ENCODE data around the gene KRT2.

KRT2 gene

DNA sequence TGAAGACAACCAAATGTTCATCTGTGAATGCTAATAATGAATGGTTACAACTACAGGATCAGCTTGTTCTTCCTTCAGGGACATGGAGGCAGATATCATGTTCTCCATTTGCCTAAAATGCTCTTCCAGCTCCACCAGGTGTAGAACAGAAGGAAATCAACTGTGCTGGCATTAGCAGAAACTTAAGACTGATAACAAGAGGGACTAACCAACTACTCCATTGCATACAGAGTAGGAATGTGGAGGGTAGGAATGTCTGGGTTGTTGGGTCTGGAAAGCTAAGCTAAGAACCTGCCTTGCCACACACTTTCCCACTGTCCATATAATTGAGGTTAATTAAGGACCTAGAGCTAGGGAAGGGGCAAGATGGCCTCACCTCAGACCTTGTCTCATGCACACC is 11.4 kb upstream of the KRT2 start:
- TF ChIP-seq SUZ12 (IDR thresholded peaks at IDR 0.05; ENCODE audit: extremely low read depth, insufficient read depth, insufficient read length) = no peak
- no peak for TF ChIP-seq YY1 (IDR thresholded peaks at IDR 0.05; ENCODE audit: insufficient read depth, insufficient read length)
- TF ChIP-seq ZNF274 (IDR thresholded peaks at IDR 0.05; ENCODE audit: low read depth, low read length) = no peak
- no peaks in the 10 kb centered on the region for H3K36me3 ChIP-seq (ENCODE audit: insufficient read depth, insufficient read length, low read length)
- H3K4me1 ChIP-seq (ENCODE audit: insufficient read depth, insufficient read length) = no peaks in the 10 kb centered on the region
- no peak overlapping the region for H3K4me3 ChIP-seq (ENCODE audit: insufficient read length, low read depth)
- no peaks in the 10 kb centered on the region for H3K27me3 ChIP-seq (ENCODE audit: insufficient read depth, insufficient read length)
- no peak for DNase-seq (ENCODE audit: low read depth, low spot score)
- H3K9ac ChIP-seq (ENCODE audit: insufficient read length, low read depth) = no peak overlapping the region
- H3K9me3 ChIP-seq (ENCODE audit: insufficient read depth, low read length) = no peaks in the 10 kb centered on the region

- no peak for DNase-seq (ENCODE audit: low read depth, low spot score)
- Histone ChIP-seq H3K27me3 (ENCODE audit: insufficient read depth, insufficient read length) (no peaks in the 10 kb centered on the region), H3K9ac (ENCODE audit: insufficient read length, low read depth) (no peak overlapping the region), H3K4me3 (ENCODE audit: insufficient read length, low read depth) (no peak overlapping the region), H3K9me3 (ENCODE audit: insufficient read depth, low read length) (no peaks in the 10 kb centered on the region), H3K36me3 (ENCODE audit: insufficient read depth, insufficient read length, low read length) (no peaks in the 10 kb centered on the region), H3K4me1 (ENCODE audit: insufficient read depth, insufficient read length) (no peaks in the 10 kb centered on the region)
- no peak for TF ChIP-seq ZNF274 (IDR thresholded peaks at IDR 0.05; ENCODE audit: low read depth, low read length)
- no peak for TF ChIP-seq SUZ12 (IDR thresholded peaks at IDR 0.05; ENCODE audit: extremely low read depth, insufficient read depth, insufficient read length)
- no peak for TF ChIP-seq YY1 (IDR thresholded peaks at IDR 0.05; ENCODE audit: insufficient read depth, insufficient read length)
Measured at GRCh38 chr12:52662918-52663229, 10.9 kb upstream of the KRT2 start.

- H3K36me3 ChIP-seq (ENCODE audit: insufficient read depth, insufficient read length, low read length) = no peaks in the 10 kb centered on the region
- H3K4me3 ChIP-seq (ENCODE audit: insufficient read length, low read depth) = no peak overlapping the region
- no peaks in the 10 kb centered on the region for H3K4me1 ChIP-seq (ENCODE audit: insufficient read depth, insufficient read length)
- H3K9ac ChIP-seq (ENCODE audit: insufficient read length, low read depth) = no peak overlapping the region
- TF ChIP-seq ZNF274 (IDR thresholded peaks at IDR 0.05; ENCODE audit: low read depth, low read length) (no peak), SUZ12 (IDR thresholded peaks at IDR 0.05; ENCODE audit: extremely low read depth, insufficient read depth, insufficient read length) (no peak), YY1 (IDR thresholded peaks at IDR 0.05; ENCODE audit: insufficient read depth, insufficient read length) (no peak)
- no peak for DNase-seq (ENCODE audit: low read depth, low spot score)
- no peaks in the 10 kb centered on the region for H3K9me3 ChIP-seq (ENCODE audit: insufficient read depth, low read length)
- no peaks in the 10 kb centered on the region for H3K27me3 ChIP-seq (ENCODE audit: insufficient read depth, insufficient read length)
Measured at GRCh38 chr12:52662093-52662917, 10.3 kb upstream of the KRT2 start.

DNA sequence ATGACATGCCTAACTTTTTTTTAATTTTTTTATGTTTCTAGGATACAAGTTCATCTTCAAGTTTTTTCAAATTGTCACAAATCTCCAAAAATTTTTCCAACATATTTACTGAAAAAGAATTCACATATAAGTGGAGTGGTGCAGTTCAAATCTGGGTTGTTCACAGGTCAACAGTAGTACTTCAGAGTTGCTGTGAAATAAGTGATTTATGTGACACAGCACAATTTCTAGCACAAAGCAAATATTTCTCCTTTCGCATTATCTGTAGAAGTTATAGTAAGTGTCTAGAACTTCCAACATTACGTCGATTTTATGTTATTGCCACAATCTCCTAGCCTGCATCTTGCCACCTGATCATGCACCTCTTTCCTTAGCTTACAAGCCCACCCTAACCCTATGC is 9.7 kb upstream of the KRT2 start:
- H3K36me3 ChIP-seq (ENCODE audit: insufficient read depth, insufficient read length, low read length) = no peaks in the 10 kb centered on the region
- H3K27me3 ChIP-seq (ENCODE audit: insufficient read depth, insufficient read length) = no peaks in the 10 kb centered on the region
- no peak for DNase-seq (ENCODE audit: low read depth, low spot score)
- TF ChIP-seq YY1 (IDR thresholded peaks at IDR 0.05; ENCODE audit: insufficient read depth, insufficient read length) (no peak), SUZ12 (IDR thresholded peaks at IDR 0.05; ENCODE audit: extremely low read depth, insufficient read depth, insufficient read length) (no peak), ZNF274 (IDR thresholded peaks at IDR 0.05; ENCODE audit: low read depth, low read length) (no peak)
- H3K4me3 ChIP-seq (ENCODE audit: insufficient read length, low read depth) = no peak overlapping the region
- H3K9ac ChIP-seq (ENCODE audit: insufficient read length, low read depth) = no peak overlapping the region
- no peaks in the 10 kb centered on the region for H3K9me3 ChIP-seq (ENCODE audit: insufficient read depth, low read length)
- no peaks in the 10 kb centered on the region for H3K4me1 ChIP-seq (ENCODE audit: insufficient read depth, insufficient read length)

DNA sequence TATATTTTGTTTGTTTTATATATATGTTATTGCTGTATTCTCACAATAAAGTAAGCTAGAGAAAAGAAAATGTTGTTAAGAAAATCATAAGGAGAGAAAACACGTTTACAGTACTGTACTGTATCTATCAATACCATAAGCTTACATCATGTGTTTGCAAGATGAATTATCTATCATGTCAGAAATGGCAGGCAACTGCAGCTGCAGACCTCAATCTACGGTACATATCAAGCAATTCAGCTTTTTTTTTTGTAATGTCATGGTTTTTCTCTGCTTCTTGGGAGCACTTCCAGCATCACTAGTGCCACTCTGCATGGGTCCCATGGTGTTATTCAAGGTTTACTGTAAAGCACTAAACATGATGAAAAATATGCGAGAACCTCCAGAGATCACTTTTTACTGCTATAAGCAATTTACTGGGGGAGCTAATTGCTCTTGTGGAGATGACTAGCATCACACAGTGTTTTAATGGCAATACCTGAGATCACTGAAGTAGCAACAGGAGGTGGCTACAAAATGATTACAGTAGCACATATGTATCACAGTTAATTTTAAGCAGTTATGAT is 9.0 kb upstream of the KRT2 start:
- no peak for TF ChIP-seq ZNF274 (IDR thresholded peaks at IDR 0.05; ENCODE audit: low read depth, low read length)
- TF ChIP-seq YY1 (IDR thresholded peaks at IDR 0.05; ENCODE audit: insufficient read depth, insufficient read length) = no peak
- no peak for TF ChIP-seq SUZ12 (IDR thresholded peaks at IDR 0.05; ENCODE audit: extremely low read depth, insufficient read depth, insufficient read length)
- no peaks in the 10 kb centered on the region for H3K36me3 ChIP-seq (ENCODE audit: insufficient read depth, insufficient read length, low read length)
- H3K4me1 ChIP-seq (ENCODE audit: insufficient read depth, insufficient read length) = peaks cover under 1% of the 10 kb centered on the region
- H3K9me3 ChIP-seq (ENCODE audit: insufficient read depth, low read length) = no peaks in the 10 kb centered on the region
- H3K9ac ChIP-seq (ENCODE audit: insufficient read length, low read depth) = no peak overlapping the region
- no peak overlapping the region for H3K4me3 ChIP-seq (ENCODE audit: insufficient read length, low read depth)
- H3K27me3 ChIP-seq (ENCODE audit: insufficient read depth, insufficient read length) = no peaks in the 10 kb centered on the region
- DNase-seq (ENCODE audit: low read depth, low spot score) = no peak

GRCh38 chr12:52659951-52660350 is 7.9 kb upstream of the KRT2 start:
- H3K9ac ChIP-seq (ENCODE audit: insufficient read length, low read depth) = no peak overlapping the region
- no peak overlapping the region for H3K4me3 ChIP-seq (ENCODE audit: insufficient read length, low read depth)
- no peaks in the 10 kb centered on the region for H3K36me3 ChIP-seq (ENCODE audit: insufficient read depth, insufficient read length, low read length)
- H3K9me3 ChIP-seq (ENCODE audit: insufficient read depth, low read length) = no peaks in the 10 kb centered on the region
- DNase-seq (ENCODE audit: low read depth, low spot score) = no peak
- peaks cover 4% of the 10 kb centered on the region for H3K4me1 ChIP-seq (ENCODE audit: insufficient read depth, insufficient read length)
- no peak for TF ChIP-seq ZNF274 (IDR thresholded peaks at IDR 0.05; ENCODE audit: low read depth, low read length)
- TF ChIP-seq YY1 (IDR thresholded peaks at IDR 0.05; ENCODE audit: insufficient read depth, insufficient read length) = no peak
- TF ChIP-seq SUZ12 (IDR thresholded peaks at IDR 0.05; ENCODE audit: extremely low read depth, insufficient read depth, insufficient read length) = no peak
- no peaks in the 10 kb centered on the region for H3K27me3 ChIP-seq (ENCODE audit: insufficient read depth, insufficient read length)

- H3K9ac ChIP-seq (ENCODE audit: insufficient read length, low read depth) = no peak overlapping the region
- no peaks in the 10 kb centered on the region for H3K36me3 ChIP-seq (ENCODE audit: insufficient read depth, insufficient read length, low read length)
- H3K27me3 ChIP-seq (ENCODE audit: insufficient read depth, insufficient read length) = no peaks in the 10 kb centered on the region
- no peaks in the 10 kb centered on the region for H3K9me3 ChIP-seq (ENCODE audit: insufficient read depth, low read length)
- DNase-seq (ENCODE audit: low read depth, low spot score) = no peak
- no peak overlapping the region for H3K4me3 ChIP-seq (ENCODE audit: insufficient read length, low read depth)
- TF ChIP-seq YY1 (IDR thresholded peaks at IDR 0.05; ENCODE audit: insufficient read depth, insufficient read length) (no peak), ZNF274 (IDR thresholded peaks at IDR 0.05; ENCODE audit: low read depth, low read length) (no peak), SUZ12 (IDR thresholded peaks at IDR 0.05; ENCODE audit: extremely low read depth, insufficient read depth, insufficient read length) (no peak)
- peaks cover 4% of the 10 kb centered on the region for H3K4me1 ChIP-seq (ENCODE audit: insufficient read depth, insufficient read length)
Measured at GRCh38 chr12:52659395-52659794, 7.4 kb upstream of the KRT2 start.
